ENCODE results near the gene SPRR2F. TPM values are rescaled to one million over a fixed set of nuclear protein-coding genes. Genes with fewer than 3 reads are reported as not detected.
"Not testable (repeated sequence)": the region's sequence is repeated elsewhere in the genome, so short reads cannot be mapped to it uniquely, and the experiment has no call there.

Gene SPRR2F
- total RNA-seq, 3 donors from 2014 or later = not detected

DNA sequence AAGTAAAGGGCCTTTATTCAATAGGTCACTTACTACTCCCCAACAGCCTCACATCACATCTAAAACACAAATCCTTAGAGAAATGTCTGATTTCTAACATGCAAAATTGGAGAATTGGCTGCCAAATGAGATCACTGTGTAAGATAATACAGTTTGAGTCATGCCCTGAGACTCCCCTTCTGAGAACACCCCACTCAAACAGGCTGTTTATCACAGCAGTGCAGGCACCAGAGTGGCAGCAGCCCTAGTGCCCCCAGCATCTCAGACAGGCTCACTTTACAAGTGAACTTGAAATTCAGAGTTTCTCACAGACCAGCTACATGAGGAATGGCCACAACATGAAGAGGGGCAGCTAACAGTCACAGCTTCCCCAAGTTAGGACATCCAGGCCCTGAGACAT is 1.9 kb upstream of the SPRR2F start:
- not testable (repeated sequence) for H3K9me3 Mint-ChIP-seq; H3K4me3 Mint-ChIP-seq; H3K4me1 Mint-ChIP-seq (ENCODE audit: low read depth); H3K36me3 Mint-ChIP-seq (ENCODE audit: insufficient read depth); ATAC-seq; DNase-seq
- H3K27me3 Mint-ChIP-seq (ENCODE audit: low read depth) = peaks cover 23% of the 10 kb centered on the region

DNA sequence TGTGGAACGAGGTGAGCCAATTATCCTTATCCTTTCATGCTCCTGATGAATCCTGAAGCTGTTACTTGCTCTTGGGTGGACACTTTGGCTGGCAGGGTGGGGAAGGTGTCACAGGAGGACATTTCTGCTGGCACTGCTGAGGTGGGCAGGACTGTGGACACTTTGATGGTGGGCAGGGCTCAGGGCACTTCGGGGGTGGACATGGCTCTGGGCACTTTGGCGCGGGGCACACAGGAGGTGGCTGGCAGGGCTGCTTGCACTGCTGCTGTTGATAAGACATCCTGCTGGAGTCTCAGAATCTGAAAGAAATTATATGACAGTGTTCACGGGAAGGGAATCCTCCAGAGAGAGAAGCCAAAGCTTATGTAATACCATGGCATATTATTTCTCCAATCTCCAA is 862 bp downstream of the SPRR2F start:
- not testable (repeated sequence) for H3K36me3 Mint-ChIP-seq (ENCODE audit: insufficient read depth); H3K4me3 Mint-ChIP-seq; ATAC-seq; DNase-seq; H3K9me3 Mint-ChIP-seq; H3K4me1 Mint-ChIP-seq (ENCODE audit: low read depth)
- H3K27me3 Mint-ChIP-seq (ENCODE audit: low read depth) = peaks cover 22% of the 10 kb centered on the region

DNA sequence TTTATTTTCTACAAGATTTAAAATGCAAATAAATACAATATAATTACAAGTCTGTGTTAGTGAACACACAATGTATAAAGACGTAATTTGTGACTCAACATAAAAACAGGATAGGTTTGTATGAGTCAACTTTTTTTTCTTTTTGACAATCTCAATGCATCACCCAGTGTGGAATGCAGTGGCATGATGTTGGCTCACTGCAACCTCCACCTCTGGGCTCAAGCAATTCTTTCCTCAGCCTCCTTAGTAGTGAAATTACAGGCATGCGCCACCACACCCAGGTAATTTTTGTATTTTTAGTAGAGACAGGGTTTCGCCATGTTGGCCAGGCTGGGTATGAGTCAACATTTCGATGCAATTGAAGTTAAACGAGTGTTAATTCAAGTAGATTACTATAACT is 13.1 kb downstream of the SPRR2F start:
- Mint-ChIP-seq H3K4me3 (no peak overlapping the region), H3K4me1 (ENCODE audit: low read depth) (no peaks in the 10 kb centered on the region), H3K9me3 (peaks cover 4% of the 10 kb centered on the region), H3K27me3 (ENCODE audit: low read depth) (peaks cover 15% of the 10 kb centered on the region), H3K36me3 (ENCODE audit: insufficient read depth) (no peaks in the 10 kb centered on the region)
- no peak for DNase-seq
- no peak for ATAC-seq

- Mint-ChIP-seq H3K36me3 (ENCODE audit: insufficient read depth) (no peaks in the 10 kb centered on the region), H3K4me1 (ENCODE audit: low read depth) (no peaks in the 10 kb centered on the region), H3K9me3 (peaks cover 4% of the 10 kb centered on the region), H3K4me3 (no peak overlapping the region), H3K27me3 (ENCODE audit: low read depth) (peaks cover 15% of the 10 kb centered on the region)
- ATAC-seq = no peak
- DNase-seq = no peak
These were observed 13.8 kb downstream of the SPRR2F start for GRCh38 chr1:153099461-153100045.

DNA sequence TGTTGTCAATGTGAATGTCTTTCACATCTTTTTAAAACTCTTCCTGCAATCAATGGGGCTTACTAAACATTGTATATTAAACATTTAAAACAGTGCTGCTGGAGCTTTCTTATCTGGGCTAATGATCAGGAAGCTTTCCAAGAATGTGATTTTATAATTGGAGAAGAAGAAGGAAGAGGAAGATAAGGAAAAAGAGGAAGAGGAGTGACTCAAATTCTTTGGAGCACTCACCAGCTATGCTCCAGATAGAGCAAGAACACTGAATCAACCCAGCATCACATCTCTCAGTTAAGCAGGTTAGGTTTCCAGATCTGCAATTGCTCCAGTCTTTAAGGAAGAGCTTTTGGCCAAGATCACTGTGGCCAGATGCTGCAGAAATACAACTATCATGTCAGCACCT is 17.6 kb downstream of the SPRR2F start:
- no peak for ATAC-seq
- Mint-ChIP-seq H3K9me3 (no peaks in the 10 kb centered on the region), H3K4me3 (no peak overlapping the region), H3K36me3 (ENCODE audit: insufficient read depth) (no peaks in the 10 kb centered on the region), H3K27me3 (ENCODE audit: low read depth) (peaks cover 9% of the 10 kb centered on the region), H3K4me1 (ENCODE audit: low read depth) (no peaks in the 10 kb centered on the region)
- DNase-seq = no peak

GRCh38 chr1:153094426-153094825 is 18.9 kb downstream of the SPRR2F start, which contains the start of gene SPRR2E:
TSS of gene SPRR2E (minus strand) at chr1:153094526. CDS start at chr1:153093751, 775 bp downstream.
- Mint-ChIP-seq H3K4me3 (no peak within 1 kb of the TSS), H3K9me3 (no peaks in the 10 kb centered on the region), H3K4me1 (ENCODE audit: low read depth) (no peaks in the 10 kb centered on the region), H3K27me3 (ENCODE audit: low read depth) (peaks cover 10% of the 10 kb centered on the region), H3K36me3 (ENCODE audit: insufficient read depth) (no peaks in the 10 kb centered on the region)
- DNase-seq (no peak), ATAC-seq (no peak)

DNA sequence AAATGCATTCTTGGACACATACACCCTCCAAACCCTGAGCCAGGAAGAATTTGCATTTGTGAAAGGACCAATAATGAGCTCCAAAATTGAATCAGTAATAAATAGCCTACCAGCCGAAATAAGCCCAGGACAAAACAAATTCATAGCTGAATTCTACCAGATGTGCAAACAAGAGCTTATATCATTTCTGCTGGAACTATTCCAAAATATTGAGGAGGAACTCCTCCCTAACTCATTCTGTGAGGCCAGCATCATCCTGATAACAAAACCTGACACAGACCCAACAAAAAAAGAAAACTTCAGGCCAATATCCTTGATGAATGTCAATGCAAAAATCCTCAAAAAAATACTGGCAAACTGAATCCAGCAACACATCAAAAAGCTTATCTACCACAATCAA is 25.7 kb downstream of the SPRR2F start:
- H3K9me3 Mint-ChIP-seq = no peaks in the 10 kb centered on the region

DNA sequence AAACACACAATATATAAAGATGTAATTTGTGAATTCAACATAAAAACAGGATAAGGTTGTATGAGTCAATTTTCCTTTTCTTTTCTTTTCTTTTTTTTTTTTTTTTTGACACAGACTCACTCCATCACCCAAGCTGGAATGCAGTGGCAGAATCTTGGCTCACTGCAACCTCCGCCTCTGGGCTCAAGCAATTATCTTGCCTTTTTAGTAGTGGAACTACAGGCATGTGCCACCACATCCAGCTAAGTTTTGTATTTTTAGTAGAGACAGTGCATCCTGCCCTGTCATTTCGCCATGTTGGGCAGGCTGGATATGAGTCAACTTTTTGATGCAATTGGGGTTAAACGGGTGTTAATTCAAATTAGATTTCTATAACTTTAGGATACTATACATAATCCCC is 31.6 kb downstream of the SPRR2F start:
- DNase-seq = no peak
- H3K9me3 Mint-ChIP-seq = peaks cover 9% of the 10 kb centered on the region
- no peaks in the 10 kb centered on the region for H3K36me3 Mint-ChIP-seq (ENCODE audit: insufficient read depth)
- no peaks in the 10 kb centered on the region for H3K4me1 Mint-ChIP-seq (ENCODE audit: low read depth)
- peaks cover 11% of the 10 kb centered on the region for H3K27me3 Mint-ChIP-seq (ENCODE audit: low read depth)
- no peak overlapping the region for H3K4me3 Mint-ChIP-seq
- ATAC-seq = no peak

More for the DNA sequence above, 25.7 kb downstream of the SPRR2F start:
- no peaks in the 10 kb centered on the region for H3K36me3 Mint-ChIP-seq (ENCODE audit: insufficient read depth)
- H3K4me1 Mint-ChIP-seq (ENCODE audit: low read depth) = no peaks in the 10 kb centered on the region
- DNase-seq = no peak
- H3K4me3 Mint-ChIP-seq = no peak overlapping the region
- peaks cover 22% of the 10 kb centered on the region for H3K27me3 Mint-ChIP-seq (ENCODE audit: low read depth)
- ATAC-seq = no peak

DNA sequence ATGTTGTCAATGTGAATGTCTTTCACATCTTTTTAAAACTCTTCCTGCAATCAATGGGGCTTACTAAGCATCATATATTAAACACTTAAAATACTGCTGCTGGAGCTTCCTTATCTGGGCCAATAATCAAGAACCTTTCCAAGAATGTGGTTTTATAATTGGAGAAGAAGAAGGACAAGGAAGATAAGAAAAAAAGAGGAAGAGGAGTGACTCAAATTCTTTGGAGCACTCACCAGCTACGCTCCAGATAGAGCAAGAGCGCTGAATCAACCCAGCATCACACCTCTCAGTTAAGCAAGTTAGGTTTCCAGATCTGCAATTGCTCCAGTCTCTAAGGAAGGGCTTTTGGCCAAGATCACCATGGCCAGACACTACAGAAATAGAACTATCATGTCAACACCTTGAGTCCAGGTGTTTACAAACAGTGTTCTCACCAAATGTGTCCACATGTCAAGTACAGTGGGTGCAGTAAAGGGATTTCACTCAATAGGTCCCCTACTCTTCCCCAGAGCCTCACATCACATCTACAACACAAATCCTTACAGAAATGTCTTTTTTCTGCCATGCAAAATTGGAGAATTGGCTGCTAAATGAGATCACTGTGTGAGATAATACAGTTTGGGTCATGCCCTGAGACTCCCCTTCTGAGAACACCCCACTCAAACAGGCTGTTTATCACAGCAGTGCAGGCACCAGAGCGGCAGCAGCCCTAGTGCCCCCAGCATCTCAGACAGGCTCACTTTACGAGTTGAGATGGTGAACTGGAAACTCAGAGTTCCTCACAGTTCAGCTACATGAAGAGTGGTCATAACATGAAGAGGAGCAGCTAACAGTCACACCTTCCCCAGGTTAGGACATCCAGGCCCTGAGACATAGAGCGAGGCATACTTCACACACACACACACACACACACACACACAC is 40.2 kb downstream of the SPRR2F start:
- Mint-ChIP-seq H3K4me1 (ENCODE audit: low read depth) (no peaks in the 10 kb centered on the region), H3K9me3 (no peaks in the 10 kb centered on the region), H3K27me3 (ENCODE audit: low read depth) (peaks cover 12% of the 10 kb centered on the region), H3K4me3 (no peak overlapping the region), H3K36me3 (ENCODE audit: insufficient read depth) (no peaks in the 10 kb centered on the region)
- no peak for ATAC-seq
- DNase-seq = no peak

- Mint-ChIP-seq H3K9me3 (no peaks in the 10 kb centered on the region), H3K36me3 (ENCODE audit: insufficient read depth) (no peaks in the 10 kb centered on the region), H3K4me1 (ENCODE audit: low read depth) (no peaks in the 10 kb centered on the region), H3K4me3 (no peak within 1 kb of the TSS), H3K27me3 (ENCODE audit: low read depth) (peaks cover 11% of the 10 kb centered on the region)
- DNase-seq = no peak
- ATAC-seq = no peak
These were observed 41.8 kb downstream of the SPRR2F start, which contains the start of gene SPRR2B for GRCh38 chr1:153071511-153071910. TSS of gene SPRR2B (minus strand) at chr1:153071611. CDS start at chr1:153070839, 772 bp downstream.

GRCh38 chr1:153070243-153070642 is 43.1 kb downstream of the SPRR2F start:
- DNase-seq (no peak), ATAC-seq (no peak)
- H3K4me3 Mint-ChIP-seq = no peak overlapping the region
- H3K4me1 Mint-ChIP-seq (ENCODE audit: low read depth) = no peaks in the 10 kb centered on the region
- H3K36me3 Mint-ChIP-seq (ENCODE audit: insufficient read depth) = no peaks in the 10 kb centered on the region
- peaks cover 21% of the 10 kb centered on the region for H3K27me3 Mint-ChIP-seq (ENCODE audit: low read depth)
- H3K9me3 Mint-ChIP-seq = no peaks in the 10 kb centered on the region

Other genes with a start within 250 kb of the SPRR2F start
- gene SMCP, start 235.2 kb downstream of the SPRR2F start, total RNA-seq = not detected
- gene IVL, start 205.0 kb downstream of the SPRR2F start, total RNA-seq = not detected
- not detected for gene SPRR5, start 166.3 kb downstream of the SPRR2F start, total RNA-seq
- not detected for gene SPRR4, start 142.9 kb downstream of the SPRR2F start, total RNA-seq
- not detected for gene SPRR1A, start 129.4 kb downstream of the SPRR2F start, total RNA-seq
- not detected for gene SPRR3, start 111.8 kb downstream of the SPRR2F start, total RNA-seq
- gene SPRR1B, start 82.3 kb downstream of the SPRR2F start, total RNA-seq = not detected
- not detected for gene SPRR2D, start 72.4 kb downstream of the SPRR2F start, total RNA-seq
- gene SPRR2A, start 56.0 kb downstream of the SPRR2F start, total RNA-seq = not detected
- gene SPRR2B, start 41.9 kb downstream of the SPRR2F start, total RNA-seq = not detected
- not detected for gene SPRR2E, start 19.0 kb downstream of the SPRR2F start, total RNA-seq
- gene SPRR2G, start 37.4 kb upstream of the SPRR2F start, total RNA-seq = not detected
- not detected for gene LELP1, start 89.9 kb upstream of the SPRR2F start, total RNA-seq
- gene PRR9, start 104.1 kb upstream of the SPRR2F start, total RNA-seq = not detected
- not detected for gene LORICRIN, start 146.2 kb upstream of the SPRR2F start, total RNA-seq
- not detected for gene PGLYRP3, start 199.4 kb upstream of the SPRR2F start, total RNA-seq
- not detected for gene PGLYRP4, start 235.3 kb upstream of the SPRR2F start, total RNA-seq
- under 1 TPM in 1 of 3 donors, not detected in 2; 0.38 TPM for gene S100A9, start 244.3 kb upstream of the SPRR2F start, total RNA-seq